Spleen (tissue), 11 donors: Measurements from ENCODE around the gene PAPOLA. TPM values are rescaled to one million over a fixed set of nuclear protein-coding genes. Genes with fewer than 3 reads are reported as not detected.
A peak's percentile ranks its signal among the peaks of the same experiment; 100 is the strongest.

Experiments
- DNase-seq: peaks from one replicate; pipeline ENCODE4 v3.0.0-alpha.2; 2020
- H3K27ac ChIP-seq, 8 donors: fragments of 200-600 bp; sonication (generic) in 7 of 8; 1 replicate in 4 of 8; 2 replicates in 4 of 8; pipeline versions ENCODE4 v1.5.0 to v1.8.0; 2016 to 2021; ENCODE audit warnings: inconsistent platforms in 4 of 8, mild to moderate bottlenecking in 4 of 8, moderate library complexity in 1 of 8
- H3K27me3 ChIP-seq, 7 donors: fragments of 200-600 bp; sonication (generic) in 6 of 7; replicated peaks in 1 of 7; 1 replicate in 4 of 7; 2 replicates in 3 of 7; pipeline versions ENCODE4 v1.5.0 to v1.8.0; 2016 to 2021; ENCODE audit warnings: inconsistent platforms in 3 of 7, mild to moderate bottlenecking in 1 of 7
- H3K36me3 ChIP-seq, 6 donors: fragments of 200-600 bp; sonication (generic) in 5 of 6; 1 replicate in 4 of 6; 2 replicates in 2 of 6; pipeline versions ENCODE4 v1.5.0 to v1.8.0; 2016 to 2021; ENCODE audit warnings: inconsistent platforms in 2 of 6
- H3K4me1 ChIP-seq, 6 donors: fragments of 200-600 bp; sonication (generic) in 5 of 6; 1 replicate in 3 of 6; 2 replicates in 3 of 6; pipeline versions ENCODE4 v1.5.0 to v1.8.0; 2016 to 2021; ENCODE audit warnings: inconsistent platforms in 3 of 6
- H3K4me3 ChIP-seq, 8 donors: fragments of 200-600 bp; sonication (generic) in 7 of 8; 1 replicate in 4 of 8; 2 replicates in 4 of 8; pipeline versions ENCODE4 v1.5.0 to v1.8.0; 2016 to 2021; ENCODE audit warnings: inconsistent platforms in 4 of 8, mild to moderate bottlenecking in 4 of 8, moderate library complexity in 2 of 8
- H3K9me3 ChIP-seq, 8 donors: fragments of 200-600 bp; sonication (generic) in 7 of 8; 1 replicate in 4 of 8; 2 replicates in 4 of 8; pipeline versions ENCODE4 v1.5.0 to v1.8.0; 2016 to 2021; ENCODE audit warnings: inconsistent platforms in 4 of 8
- CTCF ChIP-seq, 11 experiments: fragments of 200-600 bp in 7 of 11; fragments of 450-650 bp in 4 of 11; sonication (generic) in 4 of 11; IDR thresholded peaks in 8 of 11; conservative IDR thresholded peaks in 3 of 11; 1 replicate in 7 of 11; 2 replicates in 4 of 11; pipeline versions ENCODE4 v1.4.0 to v1.8.0; 2016 to 2021; ENCODE audit warnings: antibody characterized with exemption in 11 of 11, inconsistent platforms in 4 of 11, mild to moderate bottlenecking in 1 of 11
- POLR2A ChIP-seq, 3 donors: fragments of 450-650 bp; IDR thresholded peaks; one replicate each; pipeline ENCODE4 v1.5.1; 2017; ENCODE audit warnings: antibody characterized with exemption in 3 of 3, mild to moderate bottlenecking in 1 of 3
- POLR2AphosphoS5 ChIP-seq, 3 donors: sonication (generic); formaldehyde crosslinking; IDR thresholded peaks; one replicate each; pipeline ENCODE4 v1.5.1; 2017; ENCODE audit warnings: antibody characterized with exemption in 3 of 3
- WGBS, 5 donors: extraction: QIAGEN DNeasy Blood & Tissue Kit in 3 of 5; methylation state at CpG; one replicate each; pipeline versions ENCODE4 v1.1.5 to v1.1.7; 2013 to 2018; 5-methylcytosine and 5-hydroxymethylcytosine counted together
- intact Hi-C: fragments of 100-400 bp; cut with DNase I; formaldehyde crosslinking; loops from one replicate; pipeline ENCODE4 v1.15.0; 2023; ENCODE audit warnings: low total_unique reads
- polyA plus RNA-seq, 3 donors: library from polyadenylated mRNA; stranded (reverse); fragments of 200-250 nt; gene quantifications; one replicate each; pipeline ENCODE4 v1.2.1, GENCODE V29; 2013
- total RNA-seq, 7 donors: library from RNA; depleted of rRNA in 3 of 7; stranded (reverse); fragments of >200 nt in 3 of 7; fragmentation: NEBNext Ultra II Directional in 4 of 7; extraction: Animal tissue kit (Norgen Biotek cat#: 25700) in 4 of 7; gene quantifications; one replicate each; pipeline versions ENCODE4 v1.1.0 to v1.2.1, GENCODE V29; 2016 to 2021
- donor health status: healthy with polysubstance abuse.
- donor health status: DM: no; HTN: no; CAD: no; lungs with moderate emphysema.
- donor health status: DM: no; HTN: no; CAD: no.
- donor health status: Bipolar disorder and iron deficiency.
- donor health status: healthy.
- donor health status: DM: no; HTN: no; CAD: no.
- donor health status: DM: yes; HTN: yes; CAD: no.

Gene PAPOLA
- total and polyA plus RNA-seq, 10 donors = 56.4 to 311 (median 201) TPM

- TF ChIP-seq POLR2AphosphoS5 (IDR thresholded peaks at IDR 0.05) (no peak), CTCF (IDR thresholded peaks at IDR 0.05 in 8 of 11, conservative IDR thresholded peaks at IDR 0.05 in 3 of 11) (no peak), POLR2A (IDR thresholded peaks at IDR 0.05) (no peak)
- no peak overlapping the region for H3K4me3 ChIP-seq
- peaks cover 0 to 99% (median 50%) of the 10 kb centered on the region in 6 donors for H3K36me3 ChIP-seq
- peaks cover 0 to under 1% (median 0%) of the 10 kb centered on the region in 6 donors for H3K4me1 ChIP-seq
- intact Hi-C loops = no loop called here
- H3K27ac ChIP-seq = no peak overlapping the region
- no peak for DNase-seq
- no peaks in the 10 kb centered on the region for H3K27me3 ChIP-seq
- H3K9me3 ChIP-seq = no peaks in the 10 kb centered on the region
- WGBS, 5 donors = 90 to 98% (median 94%) methylated on average over 1 of the region's 1 CpG
These were observed 62.2 kb downstream of the PAPOLA start for GRCh38 chr14:96564389-96564788.

- 94 to 98% (median 95%) methylated on average over 2 of the region's 2 CpGs for WGBS, 5 donors
- Histone ChIP-seq H3K27ac (no peak overlapping the region), H3K4me3 (no peak overlapping the region), H3K9me3 (no peaks in the 10 kb centered on the region), H3K4me1 (no peaks in the 10 kb centered on the region), H3K36me3 (peaks cover 0 to 97% (median 47%) of the 10 kb centered on the region in 6 donors), H3K27me3 (no peaks in the 10 kb centered on the region)
- DNase-seq = no peak
- TF ChIP-seq CTCF (IDR thresholded peaks at IDR 0.05 in 8 of 11, conservative IDR thresholded peaks at IDR 0.05 in 3 of 11) (no peak), POLR2AphosphoS5 (IDR thresholded peaks at IDR 0.05) (no peak), POLR2A (IDR thresholded peaks at IDR 0.05) (no peak)
- intact Hi-C loops = no loop called here
These were observed 63.6 kb downstream of the PAPOLA start for GRCh38 chr14:96565811-96566210.

- H3K27me3 ChIP-seq = no peaks in the 10 kb centered on the region
- intact Hi-C loops = no loop called here
- no peaks in the 10 kb centered on the region for H3K4me1 ChIP-seq
- H3K4me3 ChIP-seq = no peak overlapping the region
- no peaks in the 10 kb centered on the region for H3K9me3 ChIP-seq
- TF ChIP-seq POLR2A (IDR thresholded peaks at IDR 0.05) (no peak), POLR2AphosphoS5 (IDR thresholded peaks at IDR 0.05) (no peak), CTCF (IDR thresholded peaks at IDR 0.05 in 8 of 11, conservative IDR thresholded peaks at IDR 0.05 in 3 of 11) (peak in 6 of 11 experiments; percentile 35 to 58 (median 40))
- H3K36me3 ChIP-seq = peaks cover 0 to 96% (median 37%) of the 10 kb centered on the region in 6 donors
- WGBS, 5 donors = 72 to 89% (median 78%) methylated on average over 3 of the region's 3 CpGs
- no peak for DNase-seq
- no peak overlapping the region for H3K27ac ChIP-seq
These were observed 65.2 kb downstream of the PAPOLA start for GRCh38 chr14:96567289-96567899.

- intact Hi-C loops = no loop called here
- H3K4me1 ChIP-seq = no peaks in the 10 kb centered on the region
- no peaks in the 10 kb centered on the region for H3K9me3 ChIP-seq
- TF ChIP-seq POLR2AphosphoS5 (IDR thresholded peaks at IDR 0.05) (no peak), CTCF (IDR thresholded peaks at IDR 0.05 in 8 of 11, conservative IDR thresholded peaks at IDR 0.05 in 3 of 11) (no peak)
- H3K27ac ChIP-seq = no peak overlapping the region
- H3K27me3 ChIP-seq = no peaks in the 10 kb centered on the region
- no peak for DNase-seq
- H3K36me3 ChIP-seq = peaks cover 0 to 96% (median 28%) of the 10 kb centered on the region in 6 donors
- no peak overlapping the region for H3K4me3 ChIP-seq
These were observed 66.4 kb downstream of the PAPOLA start for GRCh38 chr14:96568621-96569020.
